ENCODE results near the gene PTPRO.
"Not testable (repeated sequence)": the region's sequence is repeated elsewhere in the genome, so short reads cannot be mapped to it uniquely, and the experiment has no call there.

Gene PTPRO

DNA sequence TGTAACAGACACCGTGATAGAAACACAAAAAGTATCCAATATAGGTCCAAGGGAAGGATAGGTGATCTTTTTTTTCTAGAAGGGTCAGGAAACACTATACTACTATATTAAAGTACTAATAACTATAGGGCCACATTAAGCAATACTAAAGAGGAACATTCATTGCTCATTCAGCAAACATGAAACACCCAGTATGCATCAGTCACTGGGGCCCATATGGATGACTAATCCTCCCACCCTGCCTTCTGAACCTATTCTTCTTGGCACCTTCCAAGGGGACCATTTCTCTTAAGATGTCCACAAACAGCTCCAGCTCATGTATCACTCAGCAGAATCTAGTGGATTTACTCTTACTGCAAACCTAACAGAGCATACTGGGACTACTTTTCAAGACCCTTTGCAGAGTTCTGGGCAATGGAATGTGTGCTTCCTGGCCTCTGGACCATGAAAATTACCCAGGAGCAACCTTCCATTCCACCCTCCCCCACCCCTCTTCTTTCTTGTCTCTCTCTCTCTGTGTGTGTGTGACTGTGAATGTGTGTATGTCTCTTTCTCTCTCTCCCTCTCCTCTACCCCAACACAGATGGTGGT, 279.0 kb downstream of the PTPRO start:
- Mint-ChIP-seq H3K9me3 (no peaks in the 10 kb centered on the region), H3K36me3 (no peaks in the 10 kb centered on the region), H3K4me3 (no peak overlapping the region), H3K4me1 (no peaks in the 10 kb centered on the region), H3K27ac (no peak overlapping the region)
- ATAC-seq = peak; percentile 77
- DNase-seq (ENCODE audit: low spot score in 2 of 2) = no peak

DNA sequence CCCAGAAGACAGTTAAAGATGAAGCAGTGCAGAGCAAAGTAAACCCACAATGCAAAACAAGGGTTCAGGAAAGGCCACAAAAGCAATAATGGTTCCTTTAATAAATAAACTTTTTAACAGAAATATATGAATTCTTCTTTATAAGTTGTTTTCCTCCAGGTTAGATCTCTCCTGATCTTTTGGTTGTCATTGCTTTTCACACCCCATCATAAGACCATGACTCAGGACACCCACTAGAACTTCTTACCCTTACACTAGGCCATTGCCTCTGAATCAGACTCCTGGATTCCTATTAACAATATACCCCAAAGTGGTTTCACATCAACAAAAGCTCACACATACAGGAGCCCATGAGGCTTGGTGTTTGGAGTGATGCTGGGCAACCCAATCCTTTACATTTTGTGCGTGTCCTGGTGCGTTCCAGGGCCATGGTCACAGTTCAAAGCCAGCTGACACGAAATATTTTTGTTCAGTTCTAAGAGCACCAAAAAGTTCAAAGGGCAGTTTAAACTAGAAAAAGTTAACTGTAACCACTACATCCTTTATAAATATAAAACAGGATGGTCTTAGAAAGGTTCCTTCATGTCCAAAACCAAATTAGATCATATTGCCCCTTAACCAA, 279.9 kb downstream of the PTPRO start:
- no peak overlapping the region for H3K27ac Mint-ChIP-seq
- no peaks in the 10 kb centered on the region for H3K36me3 Mint-ChIP-seq
- no peak for DNase-seq (ENCODE audit: low spot score in 2 of 2)
- no peaks in the 10 kb centered on the region for H3K4me1 Mint-ChIP-seq
- no peak overlapping the region for H3K4me3 Mint-ChIP-seq
- H3K9me3 Mint-ChIP-seq = no peaks in the 10 kb centered on the region
- ATAC-seq = peak; percentile 50

DNA sequence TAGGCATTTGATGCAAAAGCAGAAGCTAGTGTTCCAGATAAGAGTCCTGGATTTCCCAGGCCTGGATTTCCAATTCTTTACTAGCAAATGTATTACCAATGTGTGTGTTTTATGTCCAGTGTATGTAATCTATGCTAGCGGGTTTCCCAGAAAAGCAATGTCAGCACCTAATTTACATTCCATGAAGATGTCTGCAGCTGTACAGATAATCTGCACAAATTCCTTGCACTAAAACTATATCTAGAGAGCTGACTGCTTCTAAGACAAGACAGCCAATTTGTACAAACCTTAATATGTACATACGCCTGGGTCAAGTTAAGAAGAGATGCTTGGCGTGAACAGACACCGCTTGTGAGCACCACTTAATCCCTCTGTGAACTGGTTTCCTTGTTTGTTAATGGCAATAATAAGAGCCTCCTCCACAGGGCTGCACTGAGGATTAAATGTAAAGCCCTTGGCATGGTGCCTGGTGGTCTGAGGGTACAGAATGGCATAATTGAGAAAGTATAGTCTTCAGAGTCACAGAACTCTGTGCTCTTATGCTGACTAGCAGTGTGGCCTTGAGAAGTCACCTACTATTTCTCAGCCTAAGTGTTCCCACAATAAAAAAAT, 281.3 kb downstream of the PTPRO start:
- DNase-seq (ENCODE audit: low spot score in 2 of 2) (no peak), ATAC-seq (no peak)
- Mint-ChIP-seq H3K4me3 (no peak overlapping the region), H3K9me3 (no peaks in the 10 kb centered on the region), H3K27ac (no peak overlapping the region), H3K36me3 (no peaks in the 10 kb centered on the region), H3K4me1 (no peaks in the 10 kb centered on the region)

DNA sequence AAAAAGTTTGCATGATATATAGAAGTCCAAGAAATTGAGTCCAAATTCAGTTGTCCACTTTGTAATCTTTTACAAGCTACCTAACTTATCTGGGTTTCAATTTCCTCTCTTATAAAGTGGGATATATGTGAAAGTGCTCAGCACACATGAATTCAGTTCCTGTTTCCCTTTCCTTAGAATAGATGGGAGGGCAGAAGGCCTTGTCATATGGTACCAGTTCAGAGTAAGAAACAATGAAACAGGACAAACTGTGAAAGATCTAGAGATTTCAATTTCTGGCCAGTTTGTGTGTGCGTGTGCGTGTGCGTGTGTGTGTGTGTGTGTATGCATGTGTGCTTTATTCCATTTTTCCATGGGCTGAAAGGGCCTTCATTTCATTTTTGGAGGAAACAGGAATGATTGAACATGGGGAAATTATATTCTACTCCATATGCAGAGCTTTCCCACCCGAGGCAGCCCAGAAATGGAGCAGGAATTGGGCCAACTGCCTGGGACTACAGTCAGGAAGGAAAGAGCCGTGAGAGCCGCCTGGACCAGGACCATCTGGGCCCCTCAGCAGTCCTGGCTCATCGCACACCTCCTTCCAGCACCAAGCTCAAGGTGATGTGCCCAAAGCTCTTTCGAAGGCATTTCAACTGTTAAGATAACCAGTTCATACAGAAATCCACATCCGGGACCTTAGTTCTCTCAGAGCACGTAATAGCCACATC, 283.7 kb downstream of the PTPRO start:
- ATAC-seq (no peak), DNase-seq (ENCODE audit: low spot score in 2 of 2) (no peak)
- H3K4me3 Mint-ChIP-seq = no peak overlapping the region
- H3K27ac Mint-ChIP-seq = no peak overlapping the region
- no peaks in the 10 kb centered on the region for H3K4me1 Mint-ChIP-seq
- no peaks in the 10 kb centered on the region for H3K36me3 Mint-ChIP-seq
- H3K9me3 Mint-ChIP-seq = no peaks in the 10 kb centered on the region

DNA sequence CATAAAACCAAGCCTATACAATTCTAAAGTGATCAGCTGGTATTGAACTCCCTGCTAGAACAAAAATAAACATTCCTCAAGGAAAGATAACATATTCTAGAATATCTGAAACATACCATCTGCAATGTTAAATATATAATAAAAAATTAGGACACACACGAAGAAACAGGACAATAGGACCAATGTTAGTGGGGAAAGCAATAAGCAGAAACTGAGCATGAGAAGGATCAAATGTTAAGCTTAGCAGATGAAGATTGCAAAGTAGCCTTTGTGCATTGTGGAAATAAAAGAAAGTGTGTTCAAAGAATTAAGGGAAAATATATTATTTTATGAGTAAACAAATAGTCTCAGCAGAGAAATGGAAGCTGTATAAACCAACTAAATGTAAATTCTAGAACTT, 286.1 kb downstream of the PTPRO start:
- H3K27ac Mint-ChIP-seq = no peak overlapping the region
- ATAC-seq = no peak
- no peaks in the 10 kb centered on the region for H3K9me3 Mint-ChIP-seq
- H3K36me3 Mint-ChIP-seq = no peaks in the 10 kb centered on the region
- H3K4me3 Mint-ChIP-seq = no peak overlapping the region
- no peaks in the 10 kb centered on the region for H3K4me1 Mint-ChIP-seq
- no peak for DNase-seq (ENCODE audit: low spot score in 2 of 2)

DNA sequence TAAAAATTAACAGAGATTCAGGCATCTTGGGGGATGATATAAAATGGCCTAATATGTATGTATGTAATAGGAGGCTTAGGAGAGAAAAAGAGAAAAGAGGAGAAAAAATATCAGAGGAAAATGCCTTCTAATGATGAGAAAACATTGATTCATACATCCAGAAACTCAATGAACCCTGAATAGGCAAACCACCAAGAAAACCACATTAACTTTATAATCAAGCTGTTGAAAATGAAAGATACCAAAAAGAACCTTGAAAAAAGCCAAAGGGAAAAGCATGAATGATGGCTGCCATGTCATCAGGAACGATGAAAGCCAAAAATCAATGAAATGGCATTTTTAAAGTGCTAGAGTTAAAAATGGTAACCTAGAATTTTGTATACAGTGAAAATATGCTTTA, 286.6 kb downstream of the PTPRO start:
- no peaks in the 10 kb centered on the region for H3K4me1 Mint-ChIP-seq
- ATAC-seq = no peak
- no peaks in the 10 kb centered on the region for H3K36me3 Mint-ChIP-seq
- no peak overlapping the region for H3K27ac Mint-ChIP-seq
- no peak for DNase-seq (ENCODE audit: low spot score in 2 of 2)
- H3K4me3 Mint-ChIP-seq = no peak overlapping the region
- H3K9me3 Mint-ChIP-seq = no peaks in the 10 kb centered on the region

DNA sequence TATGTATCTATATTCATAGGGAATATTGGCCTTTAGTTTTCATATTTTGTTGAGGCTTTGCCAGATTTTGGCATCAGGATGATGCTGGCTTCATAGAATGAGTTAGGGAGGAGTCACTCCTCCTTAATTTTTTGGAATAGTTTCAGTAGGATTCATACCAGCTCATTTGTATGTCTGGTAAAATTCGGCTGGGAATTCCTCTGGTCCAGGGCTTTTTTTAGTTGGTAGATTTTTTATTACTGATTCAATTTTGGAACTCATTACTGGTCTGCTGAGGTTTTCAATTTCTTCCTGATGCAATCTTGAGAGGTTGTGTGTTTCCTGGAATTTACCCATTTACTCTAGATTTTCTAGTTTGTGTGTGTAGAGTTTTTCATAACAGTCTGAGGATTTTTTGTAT, 291.7 kb downstream of the PTPRO start:
- ATAC-seq (no peak), DNase-seq (ENCODE audit: low spot score in 2 of 2) (no peak)
- no peaks in the 10 kb centered on the region for H3K4me1 Mint-ChIP-seq
- H3K4me3 Mint-ChIP-seq = no peak overlapping the region
- H3K36me3 Mint-ChIP-seq = no peaks in the 10 kb centered on the region
- no peak overlapping the region for H3K27ac Mint-ChIP-seq
- H3K9me3 Mint-ChIP-seq = no peaks in the 10 kb centered on the region

DNA sequence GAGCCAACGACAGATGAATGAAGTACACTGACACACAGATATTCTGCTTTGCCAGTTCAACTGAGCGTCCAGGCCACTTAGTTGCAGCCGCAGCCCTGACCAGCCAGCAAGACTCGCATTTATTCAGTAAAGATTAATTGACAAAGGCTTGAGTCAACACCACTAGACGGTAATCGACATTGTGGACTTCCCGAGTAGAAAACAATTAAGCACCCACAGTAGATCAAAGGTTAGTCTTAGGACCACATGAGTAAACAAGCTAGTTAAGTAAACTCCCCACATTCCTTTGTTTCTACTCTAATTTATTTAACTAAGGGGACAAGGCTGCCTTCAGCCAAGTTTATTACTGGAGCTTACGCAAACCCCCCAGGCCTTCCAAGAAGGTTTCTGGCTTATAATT, 294.2 kb downstream of the PTPRO start:
- not testable (repeated sequence) for H3K36me3 Mint-ChIP-seq; ATAC-seq; H3K4me1 Mint-ChIP-seq; H3K9me3 Mint-ChIP-seq; H3K4me3 Mint-ChIP-seq; DNase-seq (ENCODE audit: low spot score in 2 of 2); H3K27ac Mint-ChIP-seq

DNA sequence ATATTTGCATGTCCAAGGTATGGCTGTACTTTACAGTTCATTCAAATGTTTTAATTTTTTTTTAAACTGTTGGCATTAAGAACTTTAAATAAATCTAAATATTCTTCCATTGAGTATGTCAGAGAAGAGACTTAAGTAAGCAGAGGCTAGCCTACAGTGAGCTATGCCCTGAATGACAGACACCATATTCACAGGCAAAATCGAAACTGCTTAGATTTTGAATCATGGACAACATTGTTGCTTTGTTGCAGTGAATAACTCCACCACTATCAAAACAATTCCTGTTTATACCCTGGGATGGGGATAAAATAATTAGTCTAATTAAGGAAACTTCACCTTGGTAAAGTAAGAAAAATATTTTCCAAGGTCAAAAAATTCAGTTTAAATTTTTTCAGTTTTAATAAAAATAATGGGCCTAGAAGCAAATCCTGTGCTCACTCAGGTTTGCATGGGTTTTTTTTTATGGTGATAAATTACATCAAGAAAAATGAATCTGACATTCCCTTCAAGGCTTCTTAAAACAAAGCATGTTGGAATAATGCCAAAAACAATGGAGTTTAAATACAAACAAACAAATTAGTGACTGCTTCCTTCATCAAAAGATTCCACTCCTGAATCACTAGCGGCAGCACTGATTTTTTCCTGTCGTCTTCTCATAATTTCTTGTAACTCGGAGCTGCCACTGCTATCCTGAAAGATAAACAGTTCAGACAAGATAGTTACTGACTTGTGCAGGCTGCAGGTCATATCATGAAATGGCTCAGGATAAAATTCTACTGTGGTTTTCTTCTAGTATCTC, 298.6 kb downstream of the PTPRO start:
- no peaks in the 10 kb centered on the region for H3K4me1 Mint-ChIP-seq

DNA sequence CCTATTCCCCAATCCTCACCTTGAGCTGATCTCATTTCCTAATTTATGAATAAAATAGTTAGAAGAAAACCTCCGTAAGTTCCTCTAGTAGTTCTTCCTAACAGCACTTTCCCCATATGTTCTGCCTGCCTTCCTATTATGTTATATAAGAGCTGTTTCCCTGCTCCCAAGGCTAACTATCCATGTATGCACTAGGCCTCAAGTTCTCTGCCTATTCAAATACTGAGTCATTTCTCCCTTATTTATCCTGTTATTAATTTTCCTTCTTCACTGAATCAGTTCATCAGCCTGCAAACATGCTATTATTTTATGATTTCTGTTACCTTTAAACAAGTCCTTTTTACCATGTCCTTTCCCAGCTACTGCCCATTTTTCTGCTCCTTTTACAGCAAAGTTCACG, 302.8 kb downstream of the PTPRO start:
- Mint-ChIP-seq H3K4me1 (no peaks in the 10 kb centered on the region), H3K27ac (no peak overlapping the region), H3K4me3 (no peak overlapping the region), H3K36me3 (no peaks in the 10 kb centered on the region), H3K9me3 (no peaks in the 10 kb centered on the region)
- DNase-seq (ENCODE audit: low spot score in 2 of 2) = no peak
- ATAC-seq = no peak

More for the DNA sequence above, 298.6 kb downstream of the PTPRO start:
- no peaks in the 10 kb centered on the region for H3K9me3 Mint-ChIP-seq
- no peaks in the 10 kb centered on the region for H3K36me3 Mint-ChIP-seq
- ATAC-seq (no peak), DNase-seq (ENCODE audit: low spot score in 2 of 2) (no peak)
- no peak overlapping the region for H3K4me3 Mint-ChIP-seq
- no peak overlapping the region for H3K27ac Mint-ChIP-seq

DNA sequence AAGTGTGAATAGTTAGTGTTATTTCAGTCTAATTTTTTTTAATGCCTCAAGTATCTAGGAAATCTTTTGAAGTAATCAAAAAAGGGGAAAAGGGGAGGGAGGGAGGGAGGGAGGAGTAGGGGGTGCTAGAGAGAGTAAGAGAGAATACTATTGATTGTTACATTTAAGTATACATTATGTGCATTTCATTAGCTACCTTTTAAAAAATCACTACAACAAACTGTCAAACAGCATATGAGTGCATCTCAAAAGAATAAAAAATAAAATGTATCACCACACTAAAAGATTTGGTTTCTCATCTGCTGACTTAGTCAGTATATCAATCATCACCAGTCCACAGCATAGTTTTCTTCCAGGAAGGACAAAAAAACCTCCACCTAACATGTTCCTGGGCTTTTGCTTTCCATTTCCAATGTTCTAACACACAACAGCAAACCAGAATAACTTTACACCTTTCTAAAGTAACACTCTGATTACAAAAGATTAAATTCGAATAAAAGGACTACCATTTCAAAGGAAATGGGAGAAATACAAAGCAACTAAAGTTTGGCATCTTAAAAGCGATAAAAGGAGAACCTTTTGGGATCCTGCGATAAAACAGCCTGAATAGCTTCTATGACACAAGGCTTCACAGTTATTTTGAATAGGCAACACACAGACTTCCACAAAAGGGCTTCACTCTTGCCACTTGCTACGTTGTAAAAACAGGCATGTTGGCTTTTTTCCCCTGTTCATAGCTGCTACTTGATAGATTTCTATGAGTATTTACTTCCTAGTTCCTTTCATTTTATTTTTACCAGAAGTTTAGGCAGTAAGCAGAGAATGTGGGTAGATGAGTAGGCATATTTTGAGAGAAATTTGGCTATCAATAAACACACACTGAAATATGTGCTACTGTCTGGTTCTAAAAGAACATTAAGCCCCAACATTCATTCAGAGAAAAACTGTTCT, 306.0 kb downstream of the PTPRO start:
- H3K36me3 Mint-ChIP-seq = no peaks in the 10 kb centered on the region
- H3K4me3 Mint-ChIP-seq = no peak overlapping the region
- no peak overlapping the region for H3K27ac Mint-ChIP-seq
- DNase-seq (ENCODE audit: low spot score in 2 of 2) = no peak
- no peaks in the 10 kb centered on the region for H3K4me1 Mint-ChIP-seq
- no peak for ATAC-seq
- no peaks in the 10 kb centered on the region for H3K9me3 Mint-ChIP-seq

DNA sequence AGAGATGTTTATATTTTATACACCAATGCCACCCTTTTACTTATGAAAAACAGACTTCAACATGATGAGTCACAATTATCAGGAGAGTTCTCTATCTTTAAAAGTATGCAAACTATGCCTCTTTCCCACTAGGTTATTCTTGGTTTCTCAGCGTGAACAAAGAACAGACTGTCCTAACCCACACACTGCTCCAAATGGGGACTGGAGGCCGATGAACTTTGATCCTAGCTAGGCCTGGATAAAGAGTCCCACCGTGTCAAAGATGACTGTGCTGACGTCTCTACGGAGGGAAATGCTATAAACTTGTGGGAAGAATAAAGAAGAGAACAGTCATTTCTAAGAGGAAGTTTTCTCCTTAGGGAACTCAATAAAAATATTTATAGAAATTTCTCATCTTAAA, 306.8 kb downstream of the PTPRO start:
- H3K4me1 Mint-ChIP-seq = no peaks in the 10 kb centered on the region
- DNase-seq (ENCODE audit: low spot score in 2 of 2) (no peak), ATAC-seq (no peak)
- no peaks in the 10 kb centered on the region for H3K9me3 Mint-ChIP-seq
- H3K4me3 Mint-ChIP-seq = no peak overlapping the region
- H3K36me3 Mint-ChIP-seq = no peaks in the 10 kb centered on the region
- H3K27ac Mint-ChIP-seq = no peak overlapping the region

DNA sequence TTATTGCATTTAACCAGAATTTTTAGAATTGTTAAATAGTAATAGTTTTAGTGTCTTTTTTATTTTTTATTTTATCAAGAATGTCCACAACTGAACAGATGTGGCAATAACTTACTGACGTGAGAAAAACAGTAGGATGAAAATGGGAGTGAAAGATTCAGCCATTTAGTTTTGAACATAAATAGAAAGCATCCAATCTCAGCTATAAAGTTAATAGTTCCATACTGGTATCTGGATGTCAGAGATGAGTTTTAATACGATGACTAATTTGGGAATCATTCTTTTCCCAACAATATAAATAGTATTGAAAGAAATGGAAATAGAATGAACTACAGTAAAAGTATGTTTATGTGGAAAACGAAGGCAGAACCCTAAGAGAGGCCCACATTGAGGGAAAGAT, 307.5 kb downstream of the PTPRO start:
- Mint-ChIP-seq H3K4me1 (no peaks in the 10 kb centered on the region), H3K9me3 (no peaks in the 10 kb centered on the region), H3K36me3 (no peaks in the 10 kb centered on the region), H3K4me3 (no peak overlapping the region), H3K27ac (no peak overlapping the region)
- no peak for ATAC-seq
- no peak for DNase-seq (ENCODE audit: low spot score in 2 of 2)

DNA sequence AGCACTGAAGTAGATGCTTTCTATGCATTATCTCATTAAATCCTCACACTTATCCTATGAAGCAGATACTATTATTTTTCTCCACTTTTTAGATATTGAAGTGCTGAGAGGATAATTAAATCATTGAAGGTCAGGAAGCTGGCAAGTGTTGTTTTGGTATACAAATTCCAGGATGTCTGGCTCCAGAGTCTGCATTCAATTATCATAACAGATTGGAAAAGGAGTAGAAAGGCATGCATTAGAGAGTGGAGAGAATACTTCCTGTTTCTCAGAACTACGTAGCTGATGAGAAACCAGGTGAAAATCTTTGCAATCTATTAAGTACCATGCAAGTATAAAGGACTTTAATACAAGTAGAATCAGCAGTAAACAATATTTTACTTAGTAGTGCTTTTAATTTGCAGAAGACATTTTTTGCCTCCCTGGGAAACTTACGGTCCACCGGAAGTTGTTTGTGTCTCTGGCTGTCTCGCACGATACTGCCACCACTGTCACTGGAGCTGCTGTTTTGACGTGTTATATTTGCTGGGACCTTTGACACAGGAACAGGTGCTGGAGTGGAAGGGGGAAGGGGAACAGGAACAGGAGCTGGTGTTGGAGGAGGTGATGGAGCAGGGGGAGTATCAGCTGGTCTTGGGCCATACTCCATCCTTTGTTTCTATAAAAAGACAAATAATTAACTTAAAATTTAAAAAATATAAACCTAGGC, 308.9 kb downstream of the PTPRO start:
- Mint-ChIP-seq H3K4me1 (no peaks in the 10 kb centered on the region), H3K9me3 (no peaks in the 10 kb centered on the region), H3K4me3 (no peak overlapping the region), H3K27ac (no peak overlapping the region), H3K36me3 (no peaks in the 10 kb centered on the region)
- ATAC-seq = no peak
- no peak for DNase-seq (ENCODE audit: low spot score in 2 of 2)

All from stimulated activated effector memory CD8-positive, alpha-beta T cell treated with anti-CD3 and anti-CD28 coated beads, Interleukin-12 subunit alpha, Interleukin-12 subunit beta, amount 100 ng/mL, for 72 hours (primary cell).